HCT116 (cell line): ENCODE data around the gene KCNMB4. TPM values are rescaled to one million over a fixed set of nuclear protein-coding genes. Genes with fewer than 3 reads are reported as not detected.

ENCODE experiments used
- ATAC-seq: fragments of 200-7000 bp; cut with Tn5 transposase; 2 replicates; pipeline ENCODE4 v1.9.1; 2020; ENCODE audit warnings: mild to moderate bottlenecking, moderate library complexity
- BruUV-seq: library from RNA; stranded (reverse); fragments of 400-500 nt; replicated peaks from 2 replicates; lab custom pipeline; 2021; lab: Mats Ljungman, UMichigan
- CTCF ChIA-PET: fragments of 300-600 bp; sonication (Branson Sonifier 250); formaldehyde crosslinking; loops from one replicate; lab custom pipeline; 2021; ENCODE audit warnings: antibody characterized with exemption; lab: Charles Lee
- POLR2A ChIA-PET: fragments of 300-600, 350-600 bp; sonication (Branson Sonifier 250); formaldehyde crosslinking; loops from one replicate; lab custom pipeline; 2021; ENCODE audit warnings: antibody characterized with exemption; lab: Charles Lee
- RAD21 ChIA-PET, 2 experiments: fragments of 300-600 bp; sonication (Branson Sonifier 250); formaldehyde crosslinking; loops; one replicate each; lab custom pipeline; 2023; ENCODE audit warnings: low total read pairs in 2 of 2; ENCODE audit not compliant: uncharacterized antibody in 2 of 2, unreplicated experiment in 2 of 2, low non-redundant PET in 1 of 2; lab: Charles Lee
- DNase-seq: peaks from one replicate; pipeline ENCODE4 v3.0.0-alpha.2; 2010; ENCODE audit warnings: low read depth, low spot score
- H2AFZ ChIP-seq: fragments of 200-600 bp; shearing (Covaris generic), sonication (generic); 2 replicates; pipeline ENCODE4 v1.6.1; 2017; ENCODE audit warnings: low read depth, mixed run types, mixed read lengths, antibody characterized with exemption, low read length; ENCODE audit not compliant: poor library complexity, severe bottlenecking
- H3K27ac ChIP-seq: 2 replicates; pipeline ENCODE4 v1.5.1; 2012; ENCODE audit warnings: low read depth, low read length
- H3K27me3 ChIP-seq: fragments of 200-600 bp; sonication (generic); 2 replicates; pipeline ENCODE4 v1.6.1; 2016; ENCODE audit warnings: mixed run types, low read length, mixed read lengths; ENCODE audit not compliant: insufficient read depth
- H3K36me3 ChIP-seq, 2 experiments: fragments of 200-500 bp in 1 of 2; fragments of 200-600 bp in 1 of 2; sonication (Bioruptor generic) in 1 of 2; sonication (generic) in 1 of 2; 2 replicates each; pipeline versions ENCODE4 v1.5.1 to v1.6.1; 2014 to 2016; ENCODE audit warnings: low read length in 2 of 2, inconsistent platforms in 1 of 2, mixed read lengths in 1 of 2, mixed run types in 1 of 2; ENCODE audit not compliant: insufficient read depth in 2 of 2, control insufficient read depth in 1 of 2
- H3K4me1 ChIP-seq, 2 experiments: fragments of 200-600 bp in 1 of 2; sonication (generic) in 1 of 2; 2 replicates each; pipeline versions ENCODE4 v1.5.1 to v1.6.1; 2012 to 2017; ENCODE audit warnings: low read length in 2 of 2, inconsistent platforms in 1 of 2, mild to moderate bottlenecking in 1 of 2, mixed read lengths in 1 of 2, mixed run types in 1 of 2, moderate library complexity in 1 of 2; ENCODE audit not compliant: insufficient read depth in 2 of 2, control insufficient read depth in 1 of 2
- H3K4me2 ChIP-seq: fragments of 200-600 bp; sonication (generic); 2 replicates; pipeline ENCODE4 v1.6.1; 2017; ENCODE audit warnings: mixed run types, low read length, mixed read lengths
- H3K4me3 ChIP-seq, 2 experiments: fragments of 200-600 bp in 1 of 2; sonication (generic) in 1 of 2; replicated peaks in 1 of 2; 2 replicates each; pipeline ENCODE4 v1.5.1; 2011 to 2016; ENCODE audit warnings: low read length in 2 of 2, control low read depth in 1 of 2, low read depth in 1 of 2, mild to moderate bottlenecking in 1 of 2, mixed read lengths in 1 of 2, mixed run types in 1 of 2
- H3K79me2 ChIP-seq: fragments of 200-600 bp; sonication (generic); 2 replicates; pipeline ENCODE4 v1.6.1; 2017; ENCODE audit warnings: mild to moderate bottlenecking, mixed run types, low read length, moderate library complexity, mixed read lengths; ENCODE audit not compliant: insufficient read depth
- H3K9ac ChIP-seq: fragments of 200-600 bp; sonication (generic); 2 replicates; pipeline ENCODE4 v1.6.1; 2016; ENCODE audit warnings: low read length, mixed read lengths
- H3K9me2 ChIP-seq: fragments of 200-600 bp; sonication (generic), shearing (Covaris generic); 2 replicates; pipeline ENCODE4 v1.6.1; 2017; ENCODE audit warnings: mixed run types, mild to moderate bottlenecking, moderate library complexity; ENCODE audit not compliant: insufficient read depth
- H3K9me3 ChIP-seq, 2 experiments: fragments of 200-500 bp in 1 of 2; fragments of 200-600 bp in 1 of 2; sonication (Bioruptor generic) in 1 of 2; sonication (generic) in 1 of 2; 2 replicates each; pipeline ENCODE4 v1.6.1; 2014 to 2017; ENCODE audit warnings: low read length in 2 of 2, mixed read lengths in 2 of 2, inconsistent platforms in 1 of 2, low read depth in 1 of 2, mild to moderate bottlenecking in 1 of 2, mixed run types in 1 of 2, moderate library complexity in 1 of 2; ENCODE audit not compliant: control insufficient read depth in 1 of 2, insufficient read depth in 1 of 2
- H4K20me1 ChIP-seq: fragments of 200-600 bp; sonication (generic), shearing (Covaris generic); 2 replicates; pipeline ENCODE4 v1.6.1; 2017; ENCODE audit warnings: mixed run types, mild to moderate bottlenecking, moderate library complexity; ENCODE audit not compliant: insufficient read depth
- CTCF ChIP-seq, 3 experiments: fragments of 200-600 bp in 1 of 3; sonication (generic) in 1 of 3; IDR thresholded peaks in 2 of 3; conservative IDR thresholded peaks in 1 of 3; 2 replicates each; pipeline ENCODE4 v1.5.1; 2012 to 2017; ENCODE audit warnings: low read depth in 2 of 3, low read length in 2 of 3, antibody characterized with exemption in 1 of 3, borderline replicate concordance in 1 of 3, control low read depth in 1 of 3, mild to moderate bottlenecking in 1 of 3, mixed read lengths in 1 of 3, mixed run types in 1 of 3, moderate library complexity in 1 of 3; ENCODE audit not compliant: insufficient read depth in 1 of 3
- EZH2 ChIP-seq: fragments of 200-600 bp; sonication (generic); IDR thresholded peaks from 2 replicates; pipeline ENCODE4 v1.6.1; 2017; ENCODE audit warnings: antibody characterized with exemption, mixed run types
- SIN3A ChIP-seq: IDR thresholded peaks from 2 replicates; pipeline ENCODE4 v1.6.1; 2012; ENCODE audit warnings: low read depth
- SP1 ChIP-seq: IDR thresholded peaks from 2 replicates; pipeline ENCODE4 v1.6.1; 2012; ENCODE audit warnings: low read depth
- intact Hi-C: fragments of 100-400 bp; cut with micrococcal nuclease; formaldehyde crosslinking; loops from 2 replicates; pipeline ENCODE4 v1.10.0; 2022
- total RNA-seq: library from RNA; stranded (reverse); gene quantifications from one replicate; pipeline ENCODE4 v1.2.1, GENCODE V29; 2021; ENCODE audit not compliant: unreplicated experiment

KCNMB4 gene
- total RNA-seq, 1 experiment from 2014 or later: 5.0 TPM

DNA sequence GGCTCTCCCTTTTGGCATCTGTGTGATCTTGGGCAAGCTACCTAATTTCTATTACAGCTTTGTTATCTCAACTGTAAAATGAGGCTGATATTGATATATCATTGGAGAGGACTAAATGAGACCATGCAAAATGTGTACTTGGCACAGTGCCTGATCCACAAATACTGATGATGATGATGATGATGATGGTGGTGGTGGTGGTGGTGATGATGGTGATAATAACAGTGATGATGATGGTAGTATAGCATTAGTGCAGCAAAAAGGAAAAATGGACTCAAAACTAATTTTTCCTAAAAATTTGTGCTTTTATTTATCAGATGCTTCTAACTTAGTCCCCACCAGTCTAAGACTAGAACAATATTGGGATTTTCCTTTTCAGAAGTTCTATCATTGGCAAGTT, 70.7 kb downstream of the KCNMB4 start:
- no TSS peak for BruUV-seq
- Histone ChIP-seq H3K79me2 (no peaks in the 10 kb centered on the region), H2AFZ (no peak overlapping the region), H3K4me2 (no peak overlapping the region), H3K4me1 (no peaks in the 10 kb centered on the region), H3K4me3 (no peak overlapping the region), H3K9me3 (no peaks in the 10 kb centered on the region), H3K27me3 (no peaks in the 10 kb centered on the region), H4K20me1 (no peaks in the 10 kb centered on the region), H3K27ac (no peak overlapping the region), H3K9ac (no peak overlapping the region), H3K9me2 (no peaks in the 10 kb centered on the region; the same call in 1 of the 2 replicates), H3K36me3 (no peaks in the 10 kb centered on the region)
- intact Hi-C loops: no loop called here
- TF ChIP-seq CTCF (IDR thresholded peaks at IDR 0.05 in 2 of 3, conservative IDR thresholded peaks at IDR 0.05 in 1 of 3; ENCODE audit: borderline replicate concordance in 1 of 3, insufficient read depth in 1 of 3, low read depth in 2 of 3, low read length in 2 of 3) (no peak), EZH2 (no peak), SIN3A (no peak)
- no peak for ATAC-seq
- no peak for DNase-seq
- ChIA-PET RAD21 (no interaction called here), POLR2A (no interaction called here), CTCF (no interaction called here)

- no peaks in the 10 kb centered on the region for H3K79me2 ChIP-seq
- intact Hi-C loops: no loop called here
- H4K20me1 ChIP-seq: no peaks in the 10 kb centered on the region
- H3K4me3 ChIP-seq: no peak overlapping the region
- no peaks in the 10 kb centered on the region for H3K27me3 ChIP-seq
- ChIA-PET RAD21 (no interaction called here), CTCF (no interaction called here)
- DNase-seq: no peak
- BruUV-seq: no TSS peak
- no peak overlapping the region for H3K27ac ChIP-seq
- no peaks in the 10 kb centered on the region for H3K36me3 ChIP-seq
- no peaks in the 10 kb centered on the region for H3K9me3 ChIP-seq
- no peak for TF ChIP-seq SP1
- TF ChIP-seq, all 23 proteins: peak for 0
- no peak overlapping the region for H3K4me2 ChIP-seq
- no peaks in the 10 kb centered on the region for H3K9me2 ChIP-seq
- POLR2A ChIA-PET: no interaction called here
- ATAC-seq: no peak
- no peak overlapping the region for H2AFZ ChIP-seq
- H3K9ac ChIP-seq: no peak overlapping the region
- H3K4me1 ChIP-seq: peaks cover 0 to 15% of the 10 kb centered on the region in 2 experiments; a peak in 1 of 4 replicates
Observed at GRCh38 chr12:70443062-70443673, 77.1 kb downstream of the KCNMB4 start.
